ENCODE measurements around the gene MISP3.

Gene MISP3

GRCh38 chr19:14070268-14071050 lies 2.1 kb upstream of the MISP3 start:
- DNase-seq = no peak
- in situ Hi-C loops (cut with MboI; ENCODE audit: low pct_unique_long_range_greater_than_20kb, low sequenced_read_pairs) = loop anchor here (25.0 kb wide), 1 partner anchor 183 kb away; the partner anchor contains the start of gene NANOS3

GRCh38 chr19:14073261-14073924 lies 807 bp downstream of the MISP3 start:
- DNase-seq = peak; percentile 72
- in situ Hi-C loops (cut with MboI; ENCODE audit: low pct_unique_long_range_greater_than_20kb, low sequenced_read_pairs) = loop anchor here (25.0 kb wide), 1 partner anchor 186 kb away; the partner anchor contains the start of gene NANOS3

- in situ Hi-C loops (cut with MboI; ENCODE audit: low pct_unique_long_range_greater_than_20kb, low sequenced_read_pairs) = loop anchor here (25.0 kb wide), 1 partner anchor 187 kb away; the partner anchor contains the start of gene NANOS3
- DNase-seq = no peak
Measured at GRCh38 chr19:14073925-14074838, 1.6 kb downstream of the MISP3 start.

- no peak for DNase-seq
- in situ Hi-C loops (cut with MboI; ENCODE audit: low pct_unique_long_range_greater_than_20kb, low sequenced_read_pairs) = no loop called here
Measured at GRCh38 chr19:14078411-14078810, 5.8 kb downstream of the MISP3 start.

GRCh38 chr19:14080887-14081796 lies 8.6 kb downstream of the MISP3 start:
- in situ Hi-C loops (cut with MboI; ENCODE audit: low pct_unique_long_range_greater_than_20kb, low sequenced_read_pairs) = no loop called here
- DNase-seq = peak; percentile 99

GRCh38 chr19:14081797-14082674 lies 9.4 kb downstream of the MISP3 start:
- in situ Hi-C loops (cut with MboI; ENCODE audit: low pct_unique_long_range_greater_than_20kb, low sequenced_read_pairs) = no loop called here
- no peak for DNase-seq

GRCh38 chr19:14082675-14082960 lies 10.0 kb downstream of the MISP3 start:
- in situ Hi-C loops (cut with MboI; ENCODE audit: low pct_unique_long_range_greater_than_20kb, low sequenced_read_pairs) = no loop called here

GRCh38 chr19:14085309-14085995 lies 12.9 kb downstream of the MISP3 start, which contains the start of gene C19orf67:
TSS of gene C19orf67 (minus strand) at chr19:14085783. CDS start at chr19:14085627, 156 bp downstream.
- in situ Hi-C loops (cut with MboI; ENCODE audit: low pct_unique_long_range_greater_than_20kb, low sequenced_read_pairs) = no loop called here
- DNase-seq = no peak

More at GRCh38 chr19:14082675-14082960, 10.0 kb downstream of the MISP3 start:
- DNase-seq = no peak

- DNase-seq = no peak
- in situ Hi-C loops (cut with MboI; ENCODE audit: low pct_unique_long_range_greater_than_20kb, low sequenced_read_pairs) = no loop called here
Measured at GRCh38 chr19:14086098-14086497, 13.5 kb downstream of the MISP3 start.

- in situ Hi-C loops (cut with MboI; ENCODE audit: low pct_unique_long_range_greater_than_20kb, low sequenced_read_pairs) = no loop called here
- no peak for DNase-seq
Measured at GRCh38 chr19:14088634-14089411, 16.2 kb downstream of the MISP3 start.

- no peak for DNase-seq
- in situ Hi-C loops (cut with MboI; ENCODE audit: low pct_unique_long_range_greater_than_20kb, low sequenced_read_pairs) = no loop called here
Measured at GRCh38 chr19:14089412-14089661, 16.8 kb downstream of the MISP3 start.

- in situ Hi-C loops (cut with MboI; ENCODE audit: low pct_unique_long_range_greater_than_20kb, low sequenced_read_pairs) = no loop called here
- peak; percentile 37 for DNase-seq
Measured at GRCh38 chr19:14089662-14090508, 17.3 kb downstream of the MISP3 start.

- peak; percentile 48 for DNase-seq
- in situ Hi-C loops (cut with MboI; ENCODE audit: low pct_unique_long_range_greater_than_20kb, low sequenced_read_pairs) = no loop called here
Measured at GRCh38 chr19:14090509-14091080, 18.0 kb downstream of the MISP3 start, which contains the start of gene SAMD1. TSS of gene SAMD1 (minus strand) at chr19:14090751.

- peak; percentile 86 for DNase-seq
- in situ Hi-C loops (cut with MboI; ENCODE audit: low pct_unique_long_range_greater_than_20kb, low sequenced_read_pairs) = no loop called here
Measured at GRCh38 chr19:14091081-14091812, 18.7 kb downstream of the MISP3 start.

All from KBM-7 (cell line).